T follicular helper cell (primary cell): ENCODE results near the gene ZBTB38.

Experiments used
- DNase-seq: peaks from one replicate; pipeline ENCODE4 v3.0.0-alpha.2; 2020; ENCODE audit warnings: low read depth

ZBTB38 gene

GRCh38 chr3:141405591-141405990 lies 37.3 kb downstream of the ZBTB38 start:
- DNase-seq = no peak

DNA sequence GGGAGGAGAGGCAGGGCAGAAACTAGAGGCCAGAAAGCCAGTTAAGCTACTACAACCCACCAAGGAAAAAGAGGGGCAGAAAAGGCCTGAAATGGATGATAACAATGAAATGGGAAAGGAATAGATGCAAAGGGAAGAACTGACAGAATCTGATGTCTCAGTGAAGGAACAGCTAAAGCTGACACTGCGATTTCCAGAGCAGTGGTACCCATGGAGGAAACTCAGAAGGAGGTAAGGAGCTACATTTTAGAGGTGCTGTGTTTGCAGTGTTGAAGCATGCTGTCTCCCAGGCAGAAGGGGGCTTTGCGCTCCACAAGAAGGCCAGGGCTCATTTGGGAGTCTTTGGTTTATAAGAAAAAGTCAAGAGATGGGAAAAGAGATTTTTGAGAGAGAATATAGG lies 38.0 kb downstream of the ZBTB38 start:
- no peak for DNase-seq

DNA sequence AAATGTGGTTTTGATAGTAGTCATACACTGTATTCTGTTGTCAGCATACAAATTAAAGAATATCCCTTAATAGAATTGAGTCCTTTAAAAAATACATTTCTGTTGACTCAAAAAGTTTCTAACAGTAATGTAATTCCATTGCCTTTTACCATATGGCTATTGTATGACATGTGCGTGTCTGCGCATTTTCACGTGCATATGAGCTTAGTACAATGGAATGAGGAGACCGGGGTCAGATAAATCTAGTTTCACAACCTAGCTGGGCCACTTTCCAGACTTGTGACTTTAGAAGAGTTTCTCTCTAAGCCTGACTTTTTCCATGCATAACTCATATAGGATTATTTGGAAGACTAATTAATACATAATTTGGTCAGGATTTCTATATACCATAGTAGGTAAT lies 38.7 kb downstream of the ZBTB38 start:
- DNase-seq = no peak

DNA sequence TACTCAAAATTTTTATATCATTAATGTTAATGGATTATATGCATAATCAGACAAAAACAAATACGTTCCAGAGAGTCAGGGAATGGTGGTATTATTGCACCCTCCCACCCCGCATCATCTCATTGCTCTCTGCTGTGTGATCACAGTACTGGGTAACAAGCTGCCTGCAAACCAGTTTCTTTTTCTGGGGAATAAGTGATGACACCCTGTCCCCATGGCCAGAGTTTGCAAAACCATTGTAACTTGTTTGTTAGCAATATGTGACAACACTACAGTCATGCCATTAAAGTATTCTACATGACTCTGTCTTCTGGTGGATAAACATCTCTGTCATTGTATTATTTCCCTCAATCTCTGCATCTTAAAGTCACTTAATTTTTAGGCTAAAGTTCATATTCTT lies 39.5 kb downstream of the ZBTB38 start:
- no peak for DNase-seq

- no peak for DNase-seq
Measured at GRCh38 chr3:141408596-141408995, 40.3 kb downstream of the ZBTB38 start.

- no peak for DNase-seq
Measured at GRCh38 chr3:141409940-141410241, 41.6 kb downstream of the ZBTB38 start.

- no peak for DNase-seq
Measured at GRCh38 chr3:141410408-141410807, 42.1 kb downstream of the ZBTB38 start.

DNA sequence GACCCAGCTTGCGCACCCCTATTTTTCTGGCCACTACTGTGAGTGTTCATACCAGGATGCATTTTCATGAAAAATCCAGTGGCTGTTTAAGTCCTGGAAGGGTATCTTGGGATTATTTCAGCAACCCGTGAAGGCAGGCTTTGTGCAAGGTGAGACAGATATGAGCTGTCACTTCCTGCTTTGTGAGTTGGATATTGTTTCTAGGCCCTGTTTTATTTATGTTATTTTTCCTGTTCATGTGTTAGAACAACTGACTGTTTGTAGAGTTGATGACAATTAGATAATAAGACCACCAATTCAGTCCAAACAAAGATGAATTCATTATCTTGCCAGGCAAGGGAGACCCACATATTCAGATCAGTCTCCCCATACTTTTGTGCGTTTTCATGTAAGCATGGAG lies 42.5 kb downstream of the ZBTB38 start:
- no peak for DNase-seq

DNA sequence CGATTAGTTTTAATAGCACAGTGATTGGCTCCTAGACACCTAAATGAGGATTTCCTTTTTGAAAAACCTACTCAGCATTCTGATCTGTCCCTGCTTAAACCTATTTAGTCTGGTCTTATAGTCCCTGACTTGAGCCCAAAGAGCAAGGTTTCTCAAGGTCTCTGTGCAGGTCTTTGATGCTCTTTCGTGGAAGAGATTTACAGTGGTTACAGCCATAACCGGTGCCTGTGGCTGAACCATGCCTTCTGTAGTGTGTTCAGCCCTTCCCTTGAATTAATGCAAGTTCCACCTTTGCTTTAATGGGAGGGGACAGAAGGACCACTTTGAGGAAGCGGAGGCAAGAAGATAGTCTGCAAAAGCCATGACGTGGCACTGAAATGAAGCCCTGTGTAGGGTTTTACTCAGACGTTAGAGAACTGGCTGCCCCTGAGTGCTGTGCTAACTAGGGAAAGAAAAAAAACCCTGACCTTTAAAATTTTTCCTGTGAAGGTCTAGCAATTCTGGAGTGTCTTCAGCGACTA lies 43.0 kb downstream of the ZBTB38 start:
- no peak for DNase-seq

DNA sequence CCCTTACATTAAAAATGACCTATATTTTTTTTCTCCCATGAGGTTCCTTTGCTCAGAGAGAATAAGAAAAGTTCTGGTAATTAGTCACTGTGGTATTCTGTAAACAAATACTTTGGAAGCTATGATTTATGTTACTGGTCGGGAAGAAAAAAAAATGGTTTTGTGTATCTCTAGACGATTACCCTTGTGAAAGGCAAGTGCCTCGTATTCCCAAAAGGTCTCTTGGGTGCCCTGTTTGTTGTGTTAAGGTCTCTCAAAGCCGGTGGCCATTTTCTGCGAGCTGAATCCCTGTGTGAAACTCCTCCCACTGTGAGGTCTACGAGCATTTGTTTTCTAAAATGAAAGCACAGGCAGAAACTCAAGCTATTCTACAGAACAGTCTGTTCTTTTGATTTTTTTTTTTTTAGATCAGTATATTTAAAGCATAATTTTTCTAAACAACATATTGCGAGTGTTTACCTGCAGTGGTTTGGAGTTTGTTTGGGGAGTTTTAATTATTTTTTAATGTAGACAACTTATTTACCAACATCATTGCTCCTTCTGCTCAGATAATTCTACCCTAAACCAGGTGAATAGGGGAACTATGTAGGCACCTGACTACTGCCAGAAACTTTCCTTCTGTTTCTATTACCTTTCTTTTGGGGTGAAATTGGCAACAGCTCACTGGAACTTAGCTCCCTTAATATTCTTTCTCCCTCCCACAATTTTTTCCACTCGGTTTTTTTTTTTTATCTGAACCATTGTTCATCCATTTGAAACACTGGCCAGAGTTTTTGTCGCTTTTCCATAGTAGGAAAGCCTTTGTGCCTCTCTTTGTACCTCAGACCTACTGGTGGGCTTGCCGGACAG lies 44.0 kb downstream of the ZBTB38 start:
- DNase-seq = no peak

DNA sequence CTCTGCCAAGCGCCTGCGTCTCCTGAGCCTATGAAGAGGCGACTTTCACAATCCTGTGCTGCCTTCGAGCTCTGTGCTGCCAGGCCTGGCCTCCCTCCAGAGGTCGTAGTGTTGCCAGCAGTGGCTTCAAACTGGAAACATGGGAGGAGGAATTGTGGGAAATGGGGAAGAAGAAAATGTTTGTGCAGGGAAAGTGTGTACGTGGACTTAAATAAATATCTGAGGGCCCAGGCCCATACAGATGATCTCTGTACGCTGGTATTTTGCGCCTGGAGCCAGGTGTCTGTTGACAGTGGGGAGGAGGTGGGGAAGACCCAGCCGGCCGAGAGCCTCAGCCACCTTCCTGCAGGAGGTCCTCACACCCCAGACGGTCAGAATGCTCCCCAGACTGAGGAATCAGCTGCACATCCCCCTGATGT lies 44.6 kb downstream of the ZBTB38 start:
- no peak for DNase-seq

DNA sequence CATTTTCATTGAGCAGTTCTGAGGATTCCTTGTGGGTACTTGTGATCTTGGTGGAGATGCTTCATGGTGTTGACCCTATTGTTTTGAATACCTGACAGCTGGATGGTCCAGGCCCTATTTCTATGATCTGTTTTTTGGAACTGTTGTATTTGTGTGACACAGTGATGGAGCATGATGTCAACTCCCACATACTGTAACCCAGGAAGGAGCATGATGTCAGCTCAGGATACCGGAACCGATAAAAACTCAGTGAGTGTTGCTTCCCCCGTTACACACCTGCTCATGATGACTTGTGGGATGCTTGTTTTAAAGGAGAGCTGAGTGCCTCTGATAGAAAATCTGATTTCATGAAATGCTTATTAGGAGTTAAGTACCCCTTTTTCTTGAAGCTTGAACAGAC lies 45.1 kb downstream of the ZBTB38 start:
- DNase-seq = no peak

GRCh38 chr3:141413801-141414689 lies 45.7 kb downstream of the ZBTB38 start:
- DNase-seq = no peak

GRCh38 chr3:141414800-141415462 lies 46.6 kb downstream of the ZBTB38 start:
- DNase-seq = no peak

GRCh38 chr3:141415953-141416352 lies 47.6 kb downstream of the ZBTB38 start:
- DNase-seq = no peak
